Measurements from ENCODE around the gene TEDDM1.

The TEDDM1 gene

GRCh38 chr1:182428043-182428442 is 27.6 kb upstream of the TEDDM1 start:
- Histone ChIP-seq H4K20me1 (ENCODE audit: insufficient read depth, low read length) (no peaks in the 10 kb centered on the region), H3K9me3 (ENCODE audit: insufficient read depth, low read length) (no peaks in the 10 kb centered on the region), H3K27ac (ENCODE audit: low read length) (peak overlapping the region; percentile 83), H3K4me3 (ENCODE audit: low read length) (peak overlapping the region; percentile 17), H3K4me2 (ENCODE audit: low read length) (peak overlapping the region; percentile 62), H3K27me3 (ENCODE audit: low read depth, low read length) (peaks cover 4% of the 10 kb centered on the region; the same call in 1 of the 2 replicates), H2AFZ (ENCODE audit: low read depth, low read length) (no peak overlapping the region), H3K36me3 (replicated peaks; ENCODE audit: low read depth, low read length) (no peaks in the 10 kb centered on the region), H3K79me2 (ENCODE audit: low read length) (no peaks in the 10 kb centered on the region), H3K4me1 (ENCODE audit: low read length) (peaks cover 48% of the 10 kb centered on the region), H3K9ac (ENCODE audit: low read length) (peak overlapping the region; percentile 31; the same call in 1 of the 2 replicates)
- no peak for TF ChIP-seq EZH2phosphoT487 (IDR thresholded peaks at IDR 0.05; ENCODE audit: low read depth)
- TF ChIP-seq, protein P1, sequence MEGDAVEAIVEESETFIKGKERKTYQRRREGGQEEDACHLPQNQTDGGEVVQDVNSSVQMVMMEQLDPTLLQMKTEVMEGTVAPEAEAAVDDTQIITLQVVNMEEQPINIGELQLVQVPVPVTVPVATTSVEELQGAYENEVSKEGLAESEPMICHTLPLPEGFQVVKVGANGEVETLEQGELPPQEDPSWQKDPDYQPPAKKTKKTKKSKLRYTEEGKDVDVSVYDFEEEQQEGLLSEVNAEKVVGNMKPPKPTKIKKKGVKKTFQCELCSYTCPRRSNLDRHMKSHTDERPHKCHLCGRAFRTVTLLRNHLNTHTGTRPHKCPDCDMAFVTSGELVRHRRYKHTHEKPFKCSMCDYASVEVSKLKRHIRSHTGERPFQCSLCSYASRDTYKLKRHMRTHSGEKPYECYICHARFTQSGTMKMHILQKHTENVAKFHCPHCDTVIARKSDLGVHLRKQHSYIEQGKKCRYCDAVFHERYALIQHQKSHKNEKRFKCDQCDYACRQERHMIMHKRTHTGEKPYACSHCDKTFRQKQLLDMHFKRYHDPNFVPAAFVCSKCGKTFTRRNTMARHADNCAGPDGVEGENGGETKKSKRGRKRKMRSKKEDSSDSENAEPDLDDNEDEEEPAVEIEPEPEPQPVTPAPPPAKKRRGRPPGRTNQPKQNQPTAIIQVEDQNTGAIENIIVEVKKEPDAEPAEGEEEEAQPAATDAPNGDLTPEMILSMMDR (IDR thresholded peaks at IDR 0.05; ENCODE audit: low read depth, low read length) = no peak

GRCh38 chr1:182426442-182427430 is 26.3 kb upstream of the TEDDM1 start:
- H3K27me3 ChIP-seq (ENCODE audit: low read depth, low read length) = peaks cover 4% of the 10 kb centered on the region; the same call in 1 of the 2 replicates
- peak overlapping the region; percentile 31; the same call in 1 of the 2 replicates for H3K9ac ChIP-seq (ENCODE audit: low read length)
- peak overlapping the region; percentile 17; the same call in 1 of the 2 replicates for H3K4me3 ChIP-seq (ENCODE audit: low read length)
- TF ChIP-seq, protein P1 (IDR thresholded peaks at IDR 0.05; ENCODE audit: low read depth, low read length) = no peak
- 0 out of 2 replicates have a peak, but pooled peaks have one; percentile 21 for TF ChIP-seq EZH2phosphoT487 (IDR thresholded peaks at IDR 0.05; ENCODE audit: low read depth)
- peak overlapping the region; percentile 62 for H3K4me2 ChIP-seq (ENCODE audit: low read length)
- no peaks in the 10 kb centered on the region for H4K20me1 ChIP-seq (ENCODE audit: insufficient read depth, low read length)
- H3K79me2 ChIP-seq (ENCODE audit: low read length) = no peaks in the 10 kb centered on the region
- H3K36me3 ChIP-seq (replicated peaks; ENCODE audit: low read depth, low read length) = no peaks in the 10 kb centered on the region
- H3K27ac ChIP-seq (ENCODE audit: low read length) = peak overlapping the region; percentile 83
- peaks cover 48% of the 10 kb centered on the region for H3K4me1 ChIP-seq (ENCODE audit: low read length)
- no peak overlapping the region; the same call in 1 of the 2 replicates for H2AFZ ChIP-seq (ENCODE audit: low read depth, low read length)
- H3K9me3 ChIP-seq (ENCODE audit: insufficient read depth, low read length) = no peaks in the 10 kb centered on the region

DNA sequence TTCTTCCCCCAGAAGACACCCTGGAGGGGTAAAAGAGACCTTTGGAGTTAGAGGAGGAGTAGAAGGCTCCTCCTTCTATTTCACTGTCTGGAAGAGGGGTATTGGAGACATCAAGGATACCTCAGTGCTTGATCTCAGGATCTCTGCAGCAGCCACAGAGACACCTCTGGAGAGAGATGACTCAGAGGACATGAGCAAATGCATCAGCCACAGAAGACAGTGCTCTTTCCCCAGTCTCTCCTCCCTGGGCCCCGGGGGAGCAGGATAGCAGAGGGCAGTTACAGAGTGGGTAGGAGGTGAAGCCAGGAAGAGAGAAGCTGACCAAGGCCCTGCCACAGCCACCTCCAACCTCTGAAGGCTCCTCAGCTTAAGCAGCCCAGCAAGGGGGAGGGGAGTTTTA is 15.3 kb upstream of the TEDDM1 start:
- Histone ChIP-seq H3K4me1 (ENCODE audit: low read length) (peaks cover 6% of the 10 kb centered on the region), H4K20me1 (ENCODE audit: insufficient read depth, low read length) (no peaks in the 10 kb centered on the region), H3K36me3 (replicated peaks; ENCODE audit: low read depth, low read length) (no peaks in the 10 kb centered on the region), H3K4me2 (ENCODE audit: low read length) (no peak overlapping the region), H3K79me2 (ENCODE audit: low read length) (no peaks in the 10 kb centered on the region), H3K4me3 (ENCODE audit: low read length) (no peak overlapping the region), H2AFZ (ENCODE audit: low read depth, low read length) (no peak overlapping the region), H3K27me3 (ENCODE audit: low read depth, low read length) (peaks cover 8% of the 10 kb centered on the region; the same call in 1 of the 2 replicates), H3K9me3 (ENCODE audit: insufficient read depth, low read length) (no peaks in the 10 kb centered on the region), H3K9ac (ENCODE audit: low read length) (no peak overlapping the region), H3K27ac (ENCODE audit: low read length) (no peak overlapping the region)
- no peak for TF ChIP-seq EZH2phosphoT487 (IDR thresholded peaks at IDR 0.05; ENCODE audit: low read depth)
- TF ChIP-seq, protein P1 (IDR thresholded peaks at IDR 0.05; ENCODE audit: low read depth, low read length) = no peak

GRCh38 chr1:182413969-182414368 is 13.5 kb upstream of the TEDDM1 start:
- H3K9me3 ChIP-seq (ENCODE audit: insufficient read depth, low read length) = no peaks in the 10 kb centered on the region
- no peak overlapping the region for H3K27ac ChIP-seq (ENCODE audit: low read length)
- H3K4me1 ChIP-seq (ENCODE audit: low read length) = peaks cover 6% of the 10 kb centered on the region
- H3K9ac ChIP-seq (ENCODE audit: low read length) = no peak overlapping the region
- H4K20me1 ChIP-seq (ENCODE audit: insufficient read depth, low read length) = no peaks in the 10 kb centered on the region
- no peak overlapping the region for H2AFZ ChIP-seq (ENCODE audit: low read depth, low read length)
- no peak overlapping the region for H3K4me2 ChIP-seq (ENCODE audit: low read length)
- no peaks in the 10 kb centered on the region for H3K36me3 ChIP-seq (replicated peaks; ENCODE audit: low read depth, low read length)
- no peak overlapping the region for H3K4me3 ChIP-seq (ENCODE audit: low read length)
- peaks cover 8% of the 10 kb centered on the region; the same call in 1 of the 2 replicates for H3K27me3 ChIP-seq (ENCODE audit: low read depth, low read length)
- TF ChIP-seq EZH2phosphoT487 (IDR thresholded peaks at IDR 0.05; ENCODE audit: low read depth) = no peak
- TF ChIP-seq, protein P1 (IDR thresholded peaks at IDR 0.05; ENCODE audit: low read depth, low read length) = no peak
- H3K79me2 ChIP-seq (ENCODE audit: low read length) = no peaks in the 10 kb centered on the region

Data from OCI-LY3 (cell line).